Measurements from ENCODE around the gene CHRDL2. TPM values are rescaled to one million over a fixed set of nuclear protein-coding genes. Genes with fewer than 3 reads are reported as not detected.

CHRDL2 gene
- total RNA-seq, 1 experiment from 2014 or later: 0.37 TPM

DNA sequence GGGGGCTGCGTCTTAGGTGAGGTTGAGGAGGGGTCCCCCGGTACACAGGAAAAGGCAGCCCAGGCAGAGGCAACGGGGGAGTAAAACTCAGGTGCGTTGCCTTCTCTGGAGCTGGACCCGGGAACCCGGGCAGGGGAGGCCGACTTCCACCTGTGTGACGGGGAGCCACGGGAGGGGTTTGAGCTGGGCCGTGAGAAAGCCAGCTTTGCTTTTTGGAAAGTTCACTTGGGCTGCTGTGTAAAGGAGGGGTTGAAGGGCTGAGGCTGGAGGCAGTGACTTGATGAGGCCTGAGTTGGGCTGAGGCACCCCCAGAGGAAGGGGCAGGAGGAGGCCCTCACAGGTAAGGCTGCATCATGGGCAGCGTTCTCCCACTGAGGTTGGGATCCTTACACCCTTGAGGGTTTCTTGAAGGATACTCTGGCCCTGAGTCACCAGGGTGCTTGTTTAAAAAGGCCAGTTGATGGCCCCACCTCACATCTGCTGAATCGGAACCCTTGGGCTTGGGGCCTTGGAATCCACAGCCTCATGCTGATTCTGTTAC is 47.2 kb downstream of the CHRDL2 start:
- H3K27me3 Mint-ChIP-seq (ENCODE audit: low read depth): peaks cover 21% of the 10 kb centered on the region
- no peak overlapping the region for H3K27ac Mint-ChIP-seq
- ChIA-PET POLR2A (no interaction called here), CTCF (interaction anchor here (0.7 to 14.0 kb wide), 13 partner anchors 9 to 91 kb away, joined by 3 to 134 read pairs (median 4); partner anchors contain the start of genes CHRDL2 and POLD3)
- H3K4me1 Mint-ChIP-seq: peaks cover 7% of the 10 kb centered on the region
- H3K36me3 Mint-ChIP-seq: no peaks in the 10 kb centered on the region
- DNase-seq (ENCODE audit: low spot score) (no peak), ATAC-seq (peak; percentile 13; the same call in 1 of the 2 replicates)
- peak overlapping the region; percentile 50 for H3K4me3 Mint-ChIP-seq
- H3K9me3 Mint-ChIP-seq: peaks cover 4% of the 10 kb centered on the region; the same call in 1 of the 2 replicates
- TF ChIP-seq TEAD1 (CRISPR knock-in tag; IDR thresholded peaks at IDR 0.05) (no peak), FOXK1 (CRISPR knock-in tag; IDR thresholded peaks at IDR 0.05) (no peak), ZNF396 (CRISPR knock-in tag; IDR thresholded peaks at IDR 0.05; ENCODE audit: borderline replicate concordance) (no peak), FOXP1 (CRISPR knock-in tag; IDR thresholded peaks at IDR 0.05; ENCODE audit: borderline replicate concordance) (no peak), ZNF219 (CRISPR knock-in tag; IDR thresholded peaks at IDR 0.05; ENCODE audit: borderline replicate concordance) (no peak), ZNF232 (CRISPR knock-in tag; IDR thresholded peaks at IDR 0.05) (no peak), IRF2 (CRISPR knock-in tag; IDR thresholded peaks at IDR 0.05; ENCODE audit: borderline replicate concordance, low read depth) (no peak), SP1 (CRISPR knock-in tag; conservative IDR thresholded peaks at IDR 0.05) (no peak), JAZF1 (CRISPR knock-in tag; IDR thresholded peaks at IDR 0.05) (no peak)
- TF ChIP-seq, protein P1, sequence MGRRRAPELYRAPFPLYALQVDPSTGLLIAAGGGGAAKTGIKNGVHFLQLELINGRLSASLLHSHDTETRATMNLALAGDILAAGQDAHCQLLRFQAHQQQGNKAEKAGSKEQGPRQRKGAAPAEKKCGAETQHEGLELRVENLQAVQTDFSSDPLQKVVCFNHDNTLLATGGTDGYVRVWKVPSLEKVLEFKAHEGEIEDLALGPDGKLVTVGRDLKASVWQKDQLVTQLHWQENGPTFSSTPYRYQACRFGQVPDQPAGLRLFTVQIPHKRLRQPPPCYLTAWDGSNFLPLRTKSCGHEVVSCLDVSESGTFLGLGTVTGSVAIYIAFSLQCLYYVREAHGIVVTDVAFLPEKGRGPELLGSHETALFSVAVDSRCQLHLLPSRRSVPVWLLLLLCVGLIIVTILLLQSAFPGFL (CRISPR knock-in tag; IDR thresholded peaks at IDR 0.05; ENCODE audit: borderline replicate concordance): no peak
- TF ChIP-seq, protein P2, sequence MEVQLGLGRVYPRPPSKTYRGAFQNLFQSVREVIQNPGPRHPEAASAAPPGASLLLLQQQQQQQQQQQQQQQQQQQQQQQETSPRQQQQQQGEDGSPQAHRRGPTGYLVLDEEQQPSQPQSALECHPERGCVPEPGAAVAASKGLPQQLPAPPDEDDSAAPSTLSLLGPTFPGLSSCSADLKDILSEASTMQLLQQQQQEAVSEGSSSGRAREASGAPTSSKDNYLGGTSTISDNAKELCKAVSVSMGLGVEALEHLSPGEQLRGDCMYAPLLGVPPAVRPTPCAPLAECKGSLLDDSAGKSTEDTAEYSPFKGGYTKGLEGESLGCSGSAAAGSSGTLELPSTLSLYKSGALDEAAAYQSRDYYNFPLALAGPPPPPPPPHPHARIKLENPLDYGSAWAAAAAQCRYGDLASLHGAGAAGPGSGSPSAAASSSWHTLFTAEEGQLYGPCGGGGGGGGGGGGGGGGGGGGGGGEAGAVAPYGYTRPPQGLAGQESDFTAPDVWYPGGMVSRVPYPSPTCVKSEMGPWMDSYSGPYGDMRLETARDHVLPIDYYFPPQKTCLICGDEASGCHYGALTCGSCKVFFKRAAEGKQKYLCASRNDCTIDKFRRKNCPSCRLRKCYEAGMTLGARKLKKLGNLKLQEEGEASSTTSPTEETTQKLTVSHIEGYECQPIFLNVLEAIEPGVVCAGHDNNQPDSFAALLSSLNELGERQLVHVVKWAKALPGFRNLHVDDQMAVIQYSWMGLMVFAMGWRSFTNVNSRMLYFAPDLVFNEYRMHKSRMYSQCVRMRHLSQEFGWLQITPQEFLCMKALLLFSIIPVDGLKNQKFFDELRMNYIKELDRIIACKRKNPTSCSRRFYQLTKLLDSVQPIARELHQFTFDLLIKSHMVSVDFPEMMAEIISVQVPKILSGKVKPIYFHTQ (CRISPR knock-in tag; IDR thresholded peaks at IDR 0.05): no peak
- TF ChIP-seq, protein P3, sequence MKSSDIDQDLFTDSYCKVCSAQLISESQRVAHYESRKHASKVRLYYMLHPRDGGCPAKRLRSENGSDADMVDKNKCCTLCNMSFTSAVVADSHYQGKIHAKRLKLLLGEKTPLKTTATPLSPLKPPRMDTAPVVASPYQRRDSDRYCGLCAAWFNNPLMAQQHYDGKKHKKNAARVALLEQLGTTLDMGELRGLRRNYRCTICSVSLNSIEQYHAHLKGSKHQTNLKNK (CRISPR knock-in tag; IDR thresholded peaks at IDR 0.05): no peak

DNA sequence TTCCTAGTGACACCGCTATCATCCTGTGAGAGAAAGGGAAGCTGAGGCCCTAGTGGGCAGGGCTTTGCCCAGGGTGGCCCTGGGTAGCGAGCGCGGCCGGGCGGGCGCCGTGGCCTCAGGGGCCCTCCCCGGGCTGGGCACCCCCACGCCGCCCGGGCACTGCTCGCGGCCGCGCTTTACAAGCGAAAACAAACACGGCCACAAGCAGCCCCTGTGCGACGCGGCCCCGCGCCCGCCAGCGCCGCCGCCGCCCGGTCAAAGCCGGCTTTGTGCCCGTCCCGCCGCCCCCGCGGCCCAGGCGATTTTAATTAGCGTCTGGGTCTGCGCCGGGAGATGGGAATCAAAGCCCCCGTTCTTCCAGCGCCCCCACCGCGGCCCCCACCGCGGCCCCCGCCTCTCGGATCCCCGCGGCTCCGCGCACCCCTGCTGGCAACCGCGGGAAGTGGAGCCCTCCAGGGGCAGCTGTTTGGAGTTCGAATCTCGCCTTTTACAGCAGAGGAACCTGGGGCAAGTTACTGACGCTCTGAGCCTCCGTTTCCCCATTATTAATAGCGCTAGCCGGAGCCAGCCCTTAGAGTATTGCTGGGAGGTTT is 47.9 kb downstream of the CHRDL2 start:
- CTCF ChIA-PET: interaction anchor here (0.7 to 14.0 kb wide), 14 partner anchors 10 to 91 kb away, joined by 3 to 134 read pairs (median 4); partner anchors contain the start of genes CHRDL2 and POLD3
- TF ChIP-seq ZNF219 (CRISPR knock-in tag; IDR thresholded peaks at IDR 0.05; ENCODE audit: borderline replicate concordance) (no peak), ZNF396 (CRISPR knock-in tag; IDR thresholded peaks at IDR 0.05; ENCODE audit: borderline replicate concordance) (no peak), MYBL2 (CRISPR knock-in tag; IDR thresholded peaks at IDR 0.05) (no peak)
- TF ChIP-seq, protein P4, sequence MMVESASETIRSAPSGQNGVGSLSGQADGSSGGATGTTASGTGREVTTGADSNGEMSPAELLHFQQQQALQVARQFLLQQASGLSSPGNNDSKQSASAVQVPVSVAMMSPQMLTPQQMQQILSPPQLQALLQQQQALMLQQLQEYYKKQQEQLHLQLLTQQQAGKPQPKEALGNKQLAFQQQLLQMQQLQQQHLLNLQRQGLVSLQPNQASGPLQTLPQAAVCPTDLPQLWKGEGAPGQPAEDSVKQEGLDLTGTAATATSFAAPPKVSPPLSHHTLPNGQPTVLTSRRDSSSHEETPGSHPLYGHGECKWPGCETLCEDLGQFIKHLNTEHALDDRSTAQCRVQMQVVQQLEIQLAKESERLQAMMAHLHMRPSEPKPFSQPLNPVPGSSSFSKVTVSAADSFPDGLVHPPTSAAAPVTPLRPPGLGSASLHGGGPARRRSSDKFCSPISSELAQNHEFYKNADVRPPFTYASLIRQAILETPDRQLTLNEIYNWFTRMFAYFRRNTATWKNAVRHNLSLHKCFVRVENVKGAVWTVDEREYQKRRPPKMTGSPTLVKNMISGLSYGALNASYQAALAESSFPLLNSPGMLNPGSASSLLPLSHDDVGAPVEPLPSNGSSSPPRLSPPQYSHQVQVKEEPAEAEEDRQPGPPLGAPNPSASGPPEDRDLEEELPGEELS (CRISPR knock-in tag; IDR thresholded peaks at IDR 0.05): peak; percentile 28; the same call in 1 of the 2 replicates
- TF ChIP-seq, protein P5, sequence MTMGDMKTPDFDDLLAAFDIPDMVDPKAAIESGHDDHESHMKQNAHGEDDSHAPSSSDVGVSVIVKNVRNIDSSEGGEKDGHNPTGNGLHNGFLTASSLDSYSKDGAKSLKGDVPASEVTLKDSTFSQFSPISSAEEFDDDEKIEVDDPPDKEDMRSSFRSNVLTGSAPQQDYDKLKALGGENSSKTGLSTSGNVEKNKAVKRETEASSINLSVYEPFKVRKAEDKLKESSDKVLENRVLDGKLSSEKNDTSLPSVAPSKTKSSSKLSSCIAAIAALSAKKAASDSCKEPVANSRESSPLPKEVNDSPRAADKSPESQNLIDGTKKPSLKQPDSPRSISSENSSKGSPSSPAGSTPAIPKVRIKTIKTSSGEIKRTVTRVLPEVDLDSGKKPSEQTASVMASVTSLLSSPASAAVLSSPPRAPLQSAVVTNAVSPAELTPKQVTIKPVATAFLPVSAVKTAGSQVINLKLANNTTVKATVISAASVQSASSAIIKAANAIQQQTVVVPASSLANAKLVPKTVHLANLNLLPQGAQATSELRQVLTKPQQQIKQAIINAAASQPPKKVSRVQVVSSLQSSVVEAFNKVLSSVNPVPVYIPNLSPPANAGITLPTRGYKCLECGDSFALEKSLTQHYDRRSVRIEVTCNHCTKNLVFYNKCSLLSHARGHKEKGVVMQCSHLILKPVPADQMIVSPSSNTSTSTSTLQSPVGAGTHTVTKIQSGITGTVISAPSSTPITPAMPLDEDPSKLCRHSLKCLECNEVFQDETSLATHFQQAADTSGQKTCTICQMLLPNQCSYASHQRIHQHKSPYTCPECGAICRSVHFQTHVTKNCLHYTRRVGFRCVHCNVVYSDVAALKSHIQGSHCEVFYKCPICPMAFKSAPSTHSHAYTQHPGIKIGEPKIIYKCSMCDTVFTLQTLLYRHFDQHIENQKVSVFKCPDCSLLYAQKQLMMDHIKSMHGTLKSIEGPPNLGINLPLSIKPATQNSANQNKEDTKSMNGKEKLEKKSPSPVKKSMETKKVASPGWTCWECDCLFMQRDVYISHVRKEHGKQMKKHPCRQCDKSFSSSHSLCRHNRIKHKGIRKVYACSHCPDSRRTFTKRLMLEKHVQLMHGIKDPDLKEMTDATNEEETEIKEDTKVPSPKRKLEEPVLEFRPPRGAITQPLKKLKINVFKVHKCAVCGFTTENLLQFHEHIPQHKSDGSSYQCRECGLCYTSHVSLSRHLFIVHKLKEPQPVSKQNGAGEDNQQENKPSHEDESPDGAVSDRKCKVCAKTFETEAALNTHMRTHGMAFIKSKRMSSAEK (CRISPR knock-in tag; IDR thresholded peaks at IDR 0.05; ENCODE audit: borderline replicate concordance): no peak
- Mint-ChIP-seq H3K9me3 (peaks cover 4% of the 10 kb centered on the region; the same call in 1 of the 2 replicates), H3K27me3 (ENCODE audit: low read depth) (peaks cover 21% of the 10 kb centered on the region), H3K4me3 (peak overlapping the region; percentile 66), H3K36me3 (no peaks in the 10 kb centered on the region), H3K4me1 (peaks cover 7% of the 10 kb centered on the region), H3K27ac (no peak overlapping the region)
- POLR2A ChIA-PET: no interaction called here
- peak; percentile 68 for DNase-seq (ENCODE audit: low spot score)
- ATAC-seq: peak; percentile 68

Measured in WTC11 (cell line).